GM12892 (cell line): ENCODE results near the gene FTCD.

Source experiments
- POLR2A ChIP-seq: IDR thresholded peaks from 2 replicates; pipeline ENCODE4 v1.6.1; 2011; ENCODE audit warnings: low read depth, low read length, control low read depth
- POLR2AphosphoS5 ChIP-seq: IDR thresholded peaks from 2 replicates; pipeline ENCODE4 v1.6.1; 2011; ENCODE audit warnings: low read depth, low read length, control low read depth
- TAF1 ChIP-seq: IDR thresholded peaks from 2 replicates; pipeline ENCODE4 v1.6.1; 2011; ENCODE audit warnings: low read depth, mild to moderate bottlenecking, control low read depth, low read length, borderline replicate concordance

DNA sequence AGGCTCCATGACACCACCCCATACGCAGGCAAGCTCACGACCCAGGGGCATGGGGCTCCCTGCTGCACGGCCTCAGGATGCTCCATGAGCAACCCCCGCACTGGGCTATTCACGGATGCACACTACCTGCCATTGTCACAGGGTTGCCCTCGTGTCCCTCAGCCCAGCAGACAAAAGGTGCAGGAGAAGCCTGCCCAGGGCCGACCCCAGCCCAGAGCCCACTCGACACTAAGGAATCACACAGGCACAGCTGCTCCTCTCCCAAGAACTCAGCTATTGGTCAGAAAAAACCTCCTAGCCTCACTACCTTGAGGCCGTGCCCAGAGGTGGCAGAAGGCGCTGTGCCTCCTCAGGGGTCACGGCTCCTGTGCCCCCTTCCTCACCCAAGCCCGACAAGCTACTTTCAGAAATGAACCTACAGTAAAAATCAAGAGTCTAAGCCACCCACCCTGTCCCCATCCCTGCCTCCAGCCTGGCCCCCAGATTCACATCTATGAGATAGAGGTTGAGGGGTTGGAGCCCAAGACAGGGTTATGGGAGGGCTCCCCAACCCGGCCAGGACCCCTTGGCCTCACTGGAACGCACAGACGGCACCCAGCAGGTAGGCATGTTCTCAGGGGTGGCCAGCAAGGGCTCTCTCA is 35.2 kb upstream of the FTCD start:
- no peak for TF ChIP-seq POLR2A
- TF ChIP-seq POLR2AphosphoS5, result no peak
- TF ChIP-seq TAF1, result no peak
